Esophagus (tissue), 2 donors: Measurements from ENCODE around the gene PPP2R2C. TPM values are rescaled to one million over a fixed set of nuclear protein-coding genes. Genes with fewer than 3 reads are reported as not detected.

Experiments
- H3K27ac ChIP-seq, 2 donors: one replicate each; pipeline ENCODE4 v1.5.1; 2013; ENCODE audit warnings: low read depth in 2 of 2, mild to moderate bottlenecking in 2 of 2, inconsistent platforms in 1 of 2, low read length in 1 of 2, moderate library complexity in 1 of 2
- H3K27me3 ChIP-seq, 2 donors: one replicate each; pipeline ENCODE4 v1.6.1; 2013; ENCODE audit warnings: low read length in 2 of 2, control low read depth in 1 of 2, mild to moderate bottlenecking in 1 of 2; ENCODE audit not compliant: insufficient read depth in 2 of 2, control insufficient read depth in 1 of 2
- H3K36me3 ChIP-seq, 2 donors: one replicate each; pipeline ENCODE4 v1.6.1; 2013; ENCODE audit warnings: low read length in 1 of 2; ENCODE audit not compliant: control insufficient read depth in 2 of 2, insufficient read depth in 2 of 2
- H3K4me1 ChIP-seq, 2 donors: one replicate each; pipeline ENCODE4 v1.6.1; 2013; ENCODE audit warnings: low read length in 1 of 2; ENCODE audit not compliant: control insufficient read depth in 2 of 2, insufficient read depth in 2 of 2
- H3K4me3 ChIP-seq, 2 donors: one replicate each; pipeline ENCODE4 v1.5.1; 2013; ENCODE audit warnings: low read length in 2 of 2, mild to moderate bottlenecking in 2 of 2, low read depth in 1 of 2, moderate library complexity in 1 of 2
- H3K9me3 ChIP-seq, 2 donors: one replicate each; pipeline ENCODE4 v1.6.1; 2013; ENCODE audit warnings: mild to moderate bottlenecking in 2 of 2, low read depth in 1 of 2, low read length in 1 of 2, moderate library complexity in 1 of 2; ENCODE audit not compliant: control insufficient read depth in 2 of 2, insufficient read depth in 1 of 2
- WGBS, 2 donors: extraction: QIAGEN DNeasy Blood & Tissue Kit; methylation state at CpG; one replicate each; pipeline ENCODE4 v1.1.7; 2013; 5-methylcytosine and 5-hydroxymethylcytosine counted together
- polyA plus RNA-seq, 2 donors: library from polyadenylated mRNA; stranded (reverse); fragments of 200-250 nt; gene quantifications; one replicate each; pipeline ENCODE4 v1.2.3, GENCODE V29; 2013
- donor health status: healthy with polysubstance abuse.
- donor health status: Bipolar disorder and iron deficiency.

PPP2R2C gene
- polyA plus RNA-seq, 2 donors: 23.2 to 26.7 TPM

GRCh38 chr4:6452897-6453687 is 19.3 kb downstream of the PPP2R2C start:
- Histone ChIP-seq H3K27me3 (no peaks in the 10 kb centered on the region), H3K36me3 (peaks cover 0 to 2% of the 10 kb centered on the region in 2 donors), H3K4me1 (peaks cover 0 to 9% of the 10 kb centered on the region in 2 donors), H3K4me3 (no peak overlapping the region), H3K9me3 (peaks cover 0 to under 1% of the 10 kb centered on the region in 2 donors), H3K27ac (no peak overlapping the region)
- 77 to 80% methylated on average over 20 of the region's 20 CpGs for WGBS, 2 donors

- no peaks in the 10 kb centered on the region for H3K27me3 ChIP-seq
- no peak overlapping the region for H3K27ac ChIP-seq
- H3K9me3 ChIP-seq: no peaks in the 10 kb centered on the region
- H3K36me3 ChIP-seq: peaks cover 0 to 2% of the 10 kb centered on the region in 2 donors
- H3K4me3 ChIP-seq: no peak overlapping the region
- 73 to 78% methylated on average over 11 of the region's 11 CpGs for WGBS, 2 donors
- peaks cover 0 to 14% of the 10 kb centered on the region in 2 donors for H3K4me1 ChIP-seq
Observed at GRCh38 chr4:6452116-6452896, 20.1 kb downstream of the PPP2R2C start.

GRCh38 chr4:6451309-6451708 is 21.1 kb downstream of the PPP2R2C start:
- Histone ChIP-seq H3K27ac (no peak overlapping the region), H3K27me3 (no peaks in the 10 kb centered on the region), H3K4me1 (peaks cover 4 to 19% of the 10 kb centered on the region in 2 donors), H3K36me3 (no peaks in the 10 kb centered on the region), H3K9me3 (no peaks in the 10 kb centered on the region), H3K4me3 (no peak overlapping the region)
- 68 to 73% methylated on average over 6 of the region's 6 CpGs for WGBS, 2 donors

- Histone ChIP-seq H3K27ac (no peak overlapping the region), H3K9me3 (no peaks in the 10 kb centered on the region), H3K36me3 (no peaks in the 10 kb centered on the region), H3K27me3 (no peaks in the 10 kb centered on the region), H3K4me3 (no peak overlapping the region), H3K4me1 (peaks cover 4 to 25% of the 10 kb centered on the region in 2 donors)
- WGBS, 2 donors: 72 to 77% methylated on average over 7 of the region's 7 CpGs
Observed at GRCh38 chr4:6450709-6451108, 21.7 kb downstream of the PPP2R2C start.

- Histone ChIP-seq H3K9me3 (no peaks in the 10 kb centered on the region), H3K27ac (peak overlapping the region; percentile 74 to 80), H3K4me3 (no peak overlapping the region), H3K4me1 (peaks cover 4 to 26% of the 10 kb centered on the region in 2 donors), H3K36me3 (no peaks in the 10 kb centered on the region), H3K27me3 (no peaks in the 10 kb centered on the region)
- 43 to 54% methylated on average over 15 of the region's 15 CpGs for WGBS, 2 donors
Observed at GRCh38 chr4:6449746-6450369, 22.6 kb downstream of the PPP2R2C start.

- Histone ChIP-seq H3K4me3 (no peak overlapping the region), H3K36me3 (no peaks in the 10 kb centered on the region), H3K27me3 (no peaks in the 10 kb centered on the region), H3K4me1 (peaks cover 4 to 26% of the 10 kb centered on the region in 2 donors), H3K9me3 (no peaks in the 10 kb centered on the region), H3K27ac (peak overlapping the region; percentile 74 to 80)
- 51 to 62% methylated on average over 14 of the region's 14 CpGs for WGBS, 2 donors
Observed at GRCh38 chr4:6449335-6449734, 23.1 kb downstream of the PPP2R2C start.

GRCh38 chr4:6448476-6449170 is 23.8 kb downstream of the PPP2R2C start:
- Histone ChIP-seq H3K4me3 (no peak overlapping the region), H3K9me3 (no peaks in the 10 kb centered on the region), H3K27me3 (no peaks in the 10 kb centered on the region), H3K4me1 (peaks cover 4 to 26% of the 10 kb centered on the region in 2 donors), H3K36me3 (no peaks in the 10 kb centered on the region), H3K27ac (peak overlapping the region in 1 of 2 donors; percentile 67)
- WGBS, 2 donors: 49 to 60% methylated on average over 21 of the region's 21 CpGs

- no peaks in the 10 kb centered on the region for H3K9me3 ChIP-seq
- 53 to 58% methylated on average over 22 of the region's 22 CpGs for WGBS, 2 donors
- no peaks in the 10 kb centered on the region for H3K36me3 ChIP-seq
- H3K4me3 ChIP-seq: no peak overlapping the region
- H3K4me1 ChIP-seq: peaks cover 4 to 29% of the 10 kb centered on the region in 2 donors
- H3K27ac ChIP-seq: no peak overlapping the region
- no peaks in the 10 kb centered on the region for H3K27me3 ChIP-seq
Observed at GRCh38 chr4:6447672-6448171, 24.7 kb downstream of the PPP2R2C start.
